ENCODE measurements around the gene MXD1. TPM values are rescaled to one million over a fixed set of nuclear protein-coding genes. Genes with fewer than 3 reads are reported as not detected.
A peak's percentile ranks its signal among the peaks of the same experiment; 100 is the strongest.

MXD1 gene
- total and polyA plus RNA-seq, 9 of the 15 experiments (the other 6 are each of a cell fraction or from before 2014, with no cell fraction given) = 6.7 to 35.9 (median 11.0) TPM

DNA sequence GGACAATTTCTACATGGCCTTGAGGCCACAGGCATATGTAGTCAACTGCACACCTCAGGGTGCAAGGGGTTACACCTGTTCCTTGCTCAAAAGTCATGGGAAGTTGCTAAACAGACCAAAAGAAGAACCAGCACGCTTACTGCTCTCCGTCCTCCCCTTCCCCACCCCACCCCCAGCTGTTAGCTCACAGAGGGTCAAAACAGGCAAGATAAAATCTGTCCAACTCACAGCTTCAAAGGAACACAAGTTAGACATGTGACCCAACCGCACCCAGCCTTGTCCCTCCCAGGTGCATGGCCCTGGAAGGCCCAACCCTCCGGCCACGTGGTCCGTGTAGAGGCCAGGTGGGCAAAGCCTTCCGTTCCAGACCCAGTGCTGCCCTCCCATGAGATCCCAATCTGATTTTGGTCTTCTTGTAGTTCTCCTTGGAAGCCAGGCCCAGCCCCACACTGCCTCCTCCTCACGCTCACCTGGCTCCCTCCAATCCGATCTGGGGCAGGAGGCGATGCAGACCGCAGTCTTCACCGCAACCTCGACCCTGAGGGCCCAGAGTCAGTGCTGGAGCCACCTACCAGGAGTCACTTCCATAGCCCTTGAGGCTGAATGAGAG lies 61.0 kb downstream of the MXD1 start (continued):
- TF ChIP-seq, protein P1, sequence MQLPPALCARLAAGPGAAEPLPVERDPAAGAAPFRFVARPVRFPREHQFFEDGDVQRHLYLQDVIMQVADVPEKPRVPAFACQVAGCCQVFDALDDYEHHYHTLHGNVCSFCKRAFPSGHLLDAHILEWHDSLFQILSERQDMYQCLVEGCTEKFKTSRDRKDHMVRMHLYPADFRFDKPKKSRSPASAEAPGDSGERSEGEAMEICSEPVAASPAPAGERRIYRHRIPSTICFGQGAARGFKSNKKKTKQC (CRISPR knock-in tag; IDR thresholded peaks at IDR 0.05) = peak; percentile 69; the same call in 1 of the 2 replicates
- peak; percentile 65; the same call in 1 of the 2 replicates for TF ChIP-seq SREBF2 (CRISPR knock-in tag; IDR thresholded peaks at IDR 0.05)
- peak; percentile 71 for TF ChIP-seq FOSL1 (tag; conservative IDR thresholded peaks at IDR 0.05)
- peak; percentile 94 for TF ChIP-seq TCF15 (CRISPR knock-in tag; IDR thresholded peaks at IDR 0.05)
- no peak for TF ChIP-seq ZNF3 (CRISPR knock-in tag; IDR thresholded peaks at IDR 0.05)
- no peak for TF ChIP-seq TRIM28 (IDR thresholded peaks at IDR 0.05)
- TF ChIP-seq, protein P2, sequence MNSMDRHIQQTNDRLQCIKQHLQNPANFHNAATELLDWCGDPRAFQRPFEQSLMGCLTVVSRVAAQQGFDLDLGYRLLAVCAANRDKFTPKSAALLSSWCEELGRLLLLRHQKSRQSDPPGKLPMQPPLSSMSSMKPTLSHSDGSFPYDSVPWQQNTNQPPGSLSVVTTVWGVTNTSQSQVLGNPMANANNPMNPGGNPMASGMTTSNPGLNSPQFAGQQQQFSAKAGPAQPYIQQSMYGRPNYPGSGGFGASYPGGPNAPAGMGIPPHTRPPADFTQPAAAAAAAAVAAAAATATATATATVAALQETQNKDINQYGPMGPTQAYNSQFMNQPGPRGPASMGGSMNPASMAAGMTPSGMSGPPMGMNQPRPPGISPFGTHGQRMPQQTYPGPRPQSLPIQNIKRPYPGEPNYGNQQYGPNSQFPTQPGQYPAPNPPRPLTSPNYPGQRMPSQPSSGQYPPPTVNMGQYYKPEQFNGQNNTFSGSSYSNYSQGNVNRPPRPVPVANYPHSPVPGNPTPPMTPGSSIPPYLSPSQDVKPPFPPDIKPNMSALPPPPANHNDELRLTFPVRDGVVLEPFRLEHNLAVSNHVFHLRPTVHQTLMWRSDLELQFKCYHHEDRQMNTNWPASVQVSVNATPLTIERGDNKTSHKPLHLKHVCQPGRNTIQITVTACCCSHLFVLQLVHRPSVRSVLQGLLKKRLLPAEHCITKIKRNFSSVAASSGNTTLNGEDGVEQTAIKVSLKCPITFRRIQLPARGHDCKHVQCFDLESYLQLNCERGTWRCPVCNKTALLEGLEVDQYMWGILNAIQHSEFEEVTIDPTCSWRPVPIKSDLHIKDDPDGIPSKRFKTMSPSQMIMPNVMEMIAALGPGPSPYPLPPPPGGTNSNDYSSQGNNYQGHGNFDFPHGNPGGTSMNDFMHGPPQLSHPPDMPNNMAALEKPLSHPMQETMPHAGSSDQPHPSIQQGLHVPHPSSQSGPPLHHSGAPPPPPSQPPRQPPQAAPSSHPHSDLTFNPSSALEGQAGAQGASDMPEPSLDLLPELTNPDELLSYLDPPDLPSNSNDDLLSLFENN (IDR thresholded peaks at IDR 0.05; ENCODE audit: low read depth in 2 of 2, low read length in 2 of 2) = no peak
- no peak for TF ChIP-seq ZKSCAN1 (IDR thresholded peaks at IDR 0.05; ENCODE audit: low read depth, low read length)
- peak; percentile 45; the same call in 1 of the 2 replicates for TF ChIP-seq ZNF707 (CRISPR knock-in tag; conservative IDR thresholded peaks at IDR 0.05)
- TF ChIP-seq HBP1 (CRISPR knock-in tag; IDR thresholded peaks at IDR 0.05) = no peak
- no peak for TF ChIP-seq HMG20B (CRISPR knock-in tag; IDR thresholded peaks at IDR 0.05)
- peak; percentile 98 for TF ChIP-seq TCF7 (IDR thresholded peaks at IDR 0.05; ENCODE audit: borderline replicate concordance)
- TF ChIP-seq ZNF384 (IDR thresholded peaks at IDR 0.05; ENCODE audit: low read depth, low read length) = no peak
- TF ChIP-seq TFAP4 (CRISPR knock-in tag; IDR thresholded peaks at IDR 0.05; ENCODE audit: borderline replicate concordance) = peak; percentile 84
- no peak for TF ChIP-seq ZBTB7A (IDR thresholded peaks at IDR 0.05; ENCODE audit: borderline replicate concordance, control insufficient read depth, low read depth, low read length)
- TF ChIP-seq ZNF780A (CRISPR knock-in tag; IDR thresholded peaks at IDR 0.05) = no peak
- TF ChIP-seq ZBTB17 (CRISPR knock-in tag; IDR thresholded peaks at IDR 0.05) = peak; percentile 90
- TF ChIP-seq ZNF589 (CRISPR knock-in tag; IDR thresholded peaks at IDR 0.05; ENCODE audit: low read depth) = peak; percentile 87
- peak; percentile 68; the same call in 1 of the 2 replicates for TF ChIP-seq ZNF175 (CRISPR knock-in tag; IDR thresholded peaks at IDR 0.05; ENCODE audit: low read depth)

Data from K562 (cell line).